ENCODE results near the gene NECTIN2. TPM values are rescaled to one million over a fixed set of nuclear protein-coding genes. Genes with fewer than 3 reads are reported as not detected.

NECTIN2 gene
- total and polyA plus RNA-seq, 2 experiments from 2014 or later, result 193 to 307 TPM

DNA sequence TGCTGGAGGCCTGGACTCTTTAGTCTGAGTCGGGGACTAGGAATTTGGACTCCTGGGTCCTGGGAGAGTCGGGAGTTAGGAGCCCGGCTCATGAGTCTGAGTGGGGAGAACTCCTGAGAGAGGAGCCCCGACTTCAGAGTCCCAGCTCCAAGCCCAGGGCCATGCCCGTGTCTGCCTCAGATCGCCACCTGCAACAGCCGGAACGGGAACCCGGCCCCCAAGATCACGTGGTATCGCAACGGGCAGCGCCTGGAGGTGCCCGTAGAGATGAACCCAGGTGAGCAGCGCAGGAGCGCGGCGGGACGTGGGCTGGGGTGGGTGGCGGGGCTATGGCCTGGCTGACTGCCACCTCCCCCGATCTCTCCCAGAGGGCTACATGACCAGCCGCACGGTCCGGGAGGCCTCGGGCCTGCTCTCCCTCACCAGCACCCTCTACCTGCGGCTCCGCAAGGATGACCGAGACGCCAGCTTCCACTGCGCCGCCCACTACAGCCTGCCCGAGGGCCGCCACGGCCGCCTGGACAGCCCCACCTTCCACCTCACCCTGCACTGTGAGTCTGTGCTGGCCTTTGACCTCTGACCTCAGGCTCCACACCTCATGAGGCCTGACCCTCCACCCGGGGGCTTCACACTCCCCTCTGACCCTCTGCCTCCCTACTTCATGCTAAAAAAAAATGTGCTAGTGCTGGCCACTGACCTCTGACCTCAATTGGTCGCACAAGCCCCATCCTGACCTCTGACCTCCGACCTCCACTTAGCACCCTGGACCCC lies 32.8 kb upstream of the NECTIN2 start:
- TF ChIP-seq EZH2phosphoT487 (IDR thresholded peaks at IDR 0.05; ENCODE audit: low read depth, severe bottlenecking, unreplicated experiment), result no peak
- Histone ChIP-seq H3K36me3 (replicated peaks; ENCODE audit: insufficient read depth, low read depth) (no peaks in the 10 kb centered on the region), H3K27me3 (no peaks in the 10 kb centered on the region), H3K27ac (no peak overlapping the region), H3K4me2 (no peak overlapping the region), H3K9me3 (ENCODE audit: low read depth) (no peaks in the 10 kb centered on the region), H3K4me3 (no peak overlapping the region), H4K20me1 (ENCODE audit: insufficient read depth, poor library complexity, severe bottlenecking) (no peaks in the 10 kb centered on the region), H3K79me2 (peaks cover 4% of the 10 kb centered on the region), H3K4me1 (ENCODE audit: insufficient read depth) (peaks cover 28% of the 10 kb centered on the region), H2AFZ (no peak overlapping the region), H3K9me2 (replicated peaks; ENCODE audit: insufficient read depth) (no peaks in the 10 kb centered on the region)
- no peak for DNase-seq (ENCODE audit: low spot score)
- 93% methylated on average over 31 of the region's 38 CpGs for WGBS (ENCODE audit: low lambda C conversion rate, missing lambda C conversion rate)

DNA sequence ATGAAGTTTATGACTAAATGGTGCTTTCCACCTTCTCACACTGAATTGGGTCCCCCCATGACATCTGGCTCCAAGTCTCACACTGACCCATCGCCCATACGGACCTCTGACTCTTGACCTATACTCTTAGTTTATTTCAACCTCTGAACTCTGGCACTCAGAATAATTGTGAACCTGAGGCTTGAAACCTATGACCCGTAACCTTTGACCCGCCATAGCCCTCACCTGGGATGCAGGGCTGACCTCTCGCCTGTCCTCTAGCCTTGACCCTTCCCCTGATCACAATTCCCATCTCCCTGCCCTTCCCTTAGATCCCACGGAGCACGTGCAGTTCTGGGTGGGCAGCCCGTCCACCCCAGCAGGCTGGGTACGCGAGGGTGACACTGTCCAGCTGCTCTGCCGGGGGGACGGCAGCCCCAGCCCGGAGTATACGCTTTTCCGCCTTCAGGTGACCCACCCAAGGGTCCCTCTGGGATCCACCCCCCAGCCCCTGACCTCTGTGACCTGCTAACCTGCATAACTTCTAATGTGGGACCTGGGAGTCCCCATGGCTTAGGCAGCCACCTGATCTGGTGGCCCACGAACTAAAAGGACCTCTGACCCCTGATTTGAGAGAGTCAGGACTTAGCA lies 32.1 kb upstream of the NECTIN2 start:
- Histone ChIP-seq H3K4me3 (no peak overlapping the region), H3K27ac (no peak overlapping the region), H3K79me2 (peaks cover 4% of the 10 kb centered on the region), H3K4me1 (ENCODE audit: insufficient read depth) (peaks cover 24% of the 10 kb centered on the region), H3K27me3 (no peaks in the 10 kb centered on the region), H3K4me2 (no peak overlapping the region), H3K9me3 (ENCODE audit: low read depth) (no peaks in the 10 kb centered on the region), H2AFZ (no peak overlapping the region), H4K20me1 (ENCODE audit: insufficient read depth, poor library complexity, severe bottlenecking) (no peaks in the 10 kb centered on the region), H3K9me2 (replicated peaks; ENCODE audit: insufficient read depth) (no peaks in the 10 kb centered on the region), H3K36me3 (replicated peaks; ENCODE audit: insufficient read depth, low read depth) (no peaks in the 10 kb centered on the region)
- WGBS (ENCODE audit: low lambda C conversion rate, missing lambda C conversion rate), result 97% methylated on average over 16 of the region's 16 CpGs
- DNase-seq (ENCODE audit: low spot score), result no peak
- TF ChIP-seq EZH2 (IDR thresholded peaks at IDR 0.05; ENCODE audit: borderline replicate concordance) (no peak), EZH2phosphoT487 (IDR thresholded peaks at IDR 0.05; ENCODE audit: low read depth, severe bottlenecking, unreplicated experiment) (no peak)
- TF ChIP-seq, protein P1, sequence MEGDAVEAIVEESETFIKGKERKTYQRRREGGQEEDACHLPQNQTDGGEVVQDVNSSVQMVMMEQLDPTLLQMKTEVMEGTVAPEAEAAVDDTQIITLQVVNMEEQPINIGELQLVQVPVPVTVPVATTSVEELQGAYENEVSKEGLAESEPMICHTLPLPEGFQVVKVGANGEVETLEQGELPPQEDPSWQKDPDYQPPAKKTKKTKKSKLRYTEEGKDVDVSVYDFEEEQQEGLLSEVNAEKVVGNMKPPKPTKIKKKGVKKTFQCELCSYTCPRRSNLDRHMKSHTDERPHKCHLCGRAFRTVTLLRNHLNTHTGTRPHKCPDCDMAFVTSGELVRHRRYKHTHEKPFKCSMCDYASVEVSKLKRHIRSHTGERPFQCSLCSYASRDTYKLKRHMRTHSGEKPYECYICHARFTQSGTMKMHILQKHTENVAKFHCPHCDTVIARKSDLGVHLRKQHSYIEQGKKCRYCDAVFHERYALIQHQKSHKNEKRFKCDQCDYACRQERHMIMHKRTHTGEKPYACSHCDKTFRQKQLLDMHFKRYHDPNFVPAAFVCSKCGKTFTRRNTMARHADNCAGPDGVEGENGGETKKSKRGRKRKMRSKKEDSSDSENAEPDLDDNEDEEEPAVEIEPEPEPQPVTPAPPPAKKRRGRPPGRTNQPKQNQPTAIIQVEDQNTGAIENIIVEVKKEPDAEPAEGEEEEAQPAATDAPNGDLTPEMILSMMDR (IDR thresholded peaks at IDR 0.05; ENCODE audit: poor library complexity), result no peak

DNA sequence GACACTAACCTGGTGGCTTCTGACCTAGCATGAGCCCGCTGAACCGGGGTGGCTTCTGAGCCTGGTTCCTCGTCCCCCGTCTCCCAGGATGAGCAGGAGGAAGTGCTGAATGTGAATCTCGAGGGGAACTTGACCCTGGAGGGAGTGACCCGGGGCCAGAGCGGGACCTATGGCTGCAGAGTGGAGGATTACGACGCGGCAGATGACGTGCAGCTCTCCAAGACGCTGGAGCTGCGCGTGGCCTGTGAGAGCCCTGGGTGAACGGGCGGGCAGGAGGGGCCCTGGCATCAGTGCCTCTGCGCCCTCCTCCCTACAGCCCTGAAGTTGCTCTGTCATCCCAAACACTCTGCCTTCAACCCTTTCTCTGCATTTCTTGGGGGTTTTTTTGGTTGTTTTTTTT lies 31.6 kb upstream of the NECTIN2 start:
- no peak for TF ChIP-seq EZH2phosphoT487 (IDR thresholded peaks at IDR 0.05; ENCODE audit: low read depth, severe bottlenecking, unreplicated experiment)
- TF ChIP-seq EZH2 (IDR thresholded peaks at IDR 0.05; ENCODE audit: borderline replicate concordance), result no peak
- TF ChIP-seq, protein P1 (IDR thresholded peaks at IDR 0.05; ENCODE audit: poor library complexity), result no peak
- no peaks in the 10 kb centered on the region for H3K27me3 ChIP-seq
- 96% methylated on average over 17 of the region's 17 CpGs for WGBS (ENCODE audit: low lambda C conversion rate, missing lambda C conversion rate)

DNA sequence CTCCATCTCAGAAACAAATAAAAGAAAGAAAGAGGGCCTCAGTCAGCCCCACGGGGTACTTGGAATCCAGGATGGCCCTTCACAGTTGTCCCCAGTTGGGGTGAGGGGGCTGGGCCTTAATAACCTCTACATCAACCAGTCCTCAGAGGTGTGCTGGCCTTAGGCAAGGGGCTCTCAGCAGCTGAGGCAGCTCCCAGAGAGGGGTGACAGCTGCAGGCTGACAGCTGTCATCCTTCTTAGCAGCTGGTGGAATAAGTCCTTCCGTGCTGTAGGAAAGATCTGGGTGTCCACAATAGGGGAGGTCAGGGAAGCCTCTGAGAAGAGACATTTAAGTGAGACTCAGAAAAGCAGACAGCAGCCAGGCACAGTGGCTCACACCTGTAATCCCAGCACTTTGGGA lies 29.8 kb upstream of the NECTIN2 start:
- DNase-seq (ENCODE audit: low spot score), result no peak
- TF ChIP-seq EZH2 (IDR thresholded peaks at IDR 0.05; ENCODE audit: borderline replicate concordance) (no peak), EZH2phosphoT487 (IDR thresholded peaks at IDR 0.05; ENCODE audit: low read depth, severe bottlenecking, unreplicated experiment) (no peak)
- TF ChIP-seq, protein P1 (IDR thresholded peaks at IDR 0.05; ENCODE audit: poor library complexity), result no peak
- no peaks in the 10 kb centered on the region for H3K79me2 ChIP-seq
- no peaks in the 10 kb centered on the region for H3K9me2 ChIP-seq (replicated peaks; ENCODE audit: insufficient read depth)
- WGBS (ENCODE audit: low lambda C conversion rate, missing lambda C conversion rate), result 94% methylated on average over 2 of the region's 2 CpGs
- H4K20me1 ChIP-seq (ENCODE audit: insufficient read depth, poor library complexity, severe bottlenecking), result no peaks in the 10 kb centered on the region
- peaks cover 9% of the 10 kb centered on the region for H3K4me1 ChIP-seq (ENCODE audit: insufficient read depth)
- no peaks in the 10 kb centered on the region for H3K9me3 ChIP-seq (ENCODE audit: low read depth)
- H2AFZ ChIP-seq, result no peak overlapping the region
- H3K36me3 ChIP-seq (replicated peaks; ENCODE audit: insufficient read depth, low read depth), result no peaks in the 10 kb centered on the region
- H3K4me3 ChIP-seq, result no peak overlapping the region
- H3K4me2 ChIP-seq, result no peak overlapping the region
- no peaks in the 10 kb centered on the region for H3K27me3 ChIP-seq
- no peak overlapping the region for H3K27ac ChIP-seq

More for the DNA sequence above, 31.6 kb upstream of the NECTIN2 start:
- no peaks in the 10 kb centered on the region for H3K9me2 ChIP-seq (replicated peaks; ENCODE audit: insufficient read depth)
- no peak overlapping the region for H2AFZ ChIP-seq
- peaks cover under 1% of the 10 kb centered on the region for H3K79me2 ChIP-seq
- no peak overlapping the region for H3K27ac ChIP-seq
- H3K4me2 ChIP-seq, result no peak overlapping the region
- H3K4me1 ChIP-seq (ENCODE audit: insufficient read depth), result peaks cover 21% of the 10 kb centered on the region
- DNase-seq (ENCODE audit: low spot score), result no peak
- H4K20me1 ChIP-seq (ENCODE audit: insufficient read depth, poor library complexity, severe bottlenecking), result no peaks in the 10 kb centered on the region
- H3K4me3 ChIP-seq, result no peak overlapping the region
- no peaks in the 10 kb centered on the region for H3K36me3 ChIP-seq (replicated peaks; ENCODE audit: insufficient read depth, low read depth)
- no peaks in the 10 kb centered on the region for H3K9me3 ChIP-seq (ENCODE audit: low read depth)

Measured in hepatocyte (in vitro differentiated cells).